HepG2 (cell line): ENCODE measurements around the gene CDKN2A. TPM values are rescaled to one million over a fixed set of nuclear protein-coding genes. Genes with fewer than 3 reads are reported as not detected.

Source experiments
- ATAC-seq: fragments of 200-7000 bp; cut with Tn5 transposase; 3 replicates; pipeline ENCODE4 v1.9.1; 2020; ENCODE audit warnings: mild to moderate bottlenecking, moderate library complexity
- BruUV-seq: library from RNA; stranded (reverse); fragments of 400-500 nt; replicated peaks from 2 replicates; lab custom pipeline; 2021; lab: Mats Ljungman, UMichigan
- CTCF ChIA-PET: fragments of 300-600 bp; formaldehyde crosslinking; extraction: SDS; loops from one replicate; lab custom pipeline; 2021; ENCODE audit warnings: low total read pairs, inconsistent platforms, low intra/inter-chr PET ratio; lab: Yijun Ruan, JAX
- POLR2A ChIA-PET: fragments of 350-600 bp; sonication (Branson Sonifier 250); formaldehyde crosslinking; loops from one replicate; lab custom pipeline; 2020; ENCODE audit warnings: antibody characterized with exemption, inconsistent platforms; lab: Yijun Ruan, JAX
- DNase-seq: peaks from one replicate; pipeline ENCODE4 v3.0.0-alpha.2; 2015; ENCODE audit warnings: low spot score
- FAIRE-seq: peaks from 3 replicates; lab custom pipeline; 2011; peaks lifted over from hg19 to GRCh38; lab: Jason Lieb, UNC
- H2AFZ ChIP-seq: one replicate; pipeline ENCODE4 v1.6.1; 2011; ENCODE audit warnings: low read length, inconsistent platforms
- H3K27ac ChIP-seq: fragments of 300-600 bp; 3 replicates; pipeline ENCODE4 v1.8.0; 2011; ENCODE audit warnings: mixed run types, mild to moderate bottlenecking, mixed read lengths, low read length, inconsistent platforms; ENCODE audit not compliant: insufficient read depth; ENCODE audit errors: extremely low read length
- H3K27me3 ChIP-seq, 2 experiments: fragments of 200-600 bp in 1 of 2; 2 replicates in 1 of 2; 3 replicates in 1 of 2; pipeline versions ENCODE4 v1.6.0 to v1.8.0; 2011; ENCODE audit warnings: low read length in 2 of 2, mild to moderate bottlenecking in 2 of 2, moderate library complexity in 2 of 2, inconsistent platforms in 1 of 2; ENCODE audit not compliant: insufficient read depth in 2 of 2, control insufficient read depth in 1 of 2
- H3K36me3 ChIP-seq, 2 experiments: fragments of 200-600 bp in 1 of 2; replicated peaks in 1 of 2; 2 replicates in 1 of 2; 3 replicates in 1 of 2; pipeline versions ENCODE4 v1.5.1 to v1.8.0; 2011; ENCODE audit warnings: low read length in 2 of 2, inconsistent platforms in 1 of 2; ENCODE audit not compliant: insufficient read depth in 2 of 2, control insufficient read depth in 1 of 2
- H3K4me1 ChIP-seq: 2 replicates; pipeline ENCODE4 v1.5.1; 2012; ENCODE audit warnings: low read length, inconsistent platforms; ENCODE audit not compliant: insufficient read depth
- H3K4me2 ChIP-seq: 2 replicates; pipeline ENCODE4 v1.6.0; 2011; ENCODE audit warnings: low read depth, low read length, inconsistent platforms
- H3K4me3 ChIP-seq, 3 experiments: fragments of 200-600 bp in 1 of 3; sonication (generic), shearing (Covaris generic) in 1 of 3; replicated peaks in 1 of 3; 2 replicates each; pipeline ENCODE4 v1.5.1; 2011 to 2016; ENCODE audit warnings: low read length in 3 of 3, inconsistent platforms in 2 of 3, low read depth in 2 of 3, mild to moderate bottlenecking in 2 of 3, control low read depth in 1 of 3, mixed read lengths in 1 of 3; ENCODE audit not compliant: insufficient read depth in 1 of 3
- H3K79me2 ChIP-seq: one replicate; pipeline ENCODE4 v1.6.1; 2011; ENCODE audit warnings: low read length, inconsistent platforms; ENCODE audit not compliant: insufficient read depth
- H3K9ac ChIP-seq: 2 replicates; pipeline ENCODE4 v1.6.0; 2011; ENCODE audit warnings: mild to moderate bottlenecking, low read depth, low read length, inconsistent platforms; ENCODE audit not compliant: insufficient read depth
- H3K9me3 ChIP-seq: 2 replicates; pipeline ENCODE4 v1.5.1; 2012; ENCODE audit warnings: mild to moderate bottlenecking, low read length
- H4K20me1 ChIP-seq: 2 replicates; pipeline ENCODE4 v1.6.0; 2011; ENCODE audit warnings: inconsistent platforms, mild to moderate bottlenecking, low read length, moderate library complexity; ENCODE audit not compliant: insufficient read depth
- KLF13 ChIP-seq: sonication (generic); formaldehyde crosslinking; IDR thresholded peaks from 2 replicates; pipeline ENCODE4 v1.4.0; 2020; ENCODE audit warnings: mild to moderate bottlenecking, missing genetic modification reagents
- MZF1 ChIP-seq: sonication (generic); formaldehyde crosslinking; IDR thresholded peaks from 2 replicates; pipeline ENCODE4 v1.8.1; 2023; ENCODE audit warnings: mild to moderate bottlenecking, missing genetic modification reagents, borderline replicate concordance
- TCF12 ChIP-seq, 2 experiments: fragments of 450-650 bp in 1 of 2; sonication (generic) in 1 of 2; formaldehyde crosslinking in 1 of 2; IDR thresholded peaks; 2 replicates each; pipeline versions ENCODE4 v1.6.1 to v1.8.0; 2017 to 2022; ENCODE audit warnings: antibody characterized with exemption in 1 of 2, mild to moderate bottlenecking in 1 of 2, missing genetic modification reagents in 1 of 2, moderate library complexity in 1 of 2
- ZEB1 ChIP-seq: IDR thresholded peaks from 2 replicates; pipeline ENCODE4 v1.6.1; 2012; ENCODE audit warnings: mild to moderate bottlenecking, low read depth, inconsistent platforms; ENCODE audit not compliant: insufficient replicate concordance
- ZFP62 ChIP-seq: sonication (generic); formaldehyde crosslinking; IDR thresholded peaks from 2 replicates; pipeline ENCODE4 v1.4.0; 2020; ENCODE audit warnings: missing genetic modification reagents
- ZNF20 ChIP-seq: sonication (generic); formaldehyde crosslinking; IDR thresholded peaks from 2 replicates; pipeline ENCODE4 v1.4.0; 2020; ENCODE audit warnings: mild to moderate bottlenecking, moderate library complexity, missing genetic modification reagents
- ZNF558 ChIP-seq: sonication (generic); formaldehyde crosslinking; IDR thresholded peaks from 2 replicates; pipeline ENCODE4 v1.9.0; 2022; ENCODE audit warnings: mild to moderate bottlenecking, missing genetic modification reagents, borderline replicate concordance
- ZNF577 ChIP-seq: sonication (generic); formaldehyde crosslinking; IDR thresholded peaks from 2 replicates; pipeline ENCODE4 v1.4.0; 2020; ENCODE audit warnings: mild to moderate bottlenecking, low read depth, missing genetic modification reagents, borderline replicate concordance
- ZNF605 ChIP-seq: sonication (generic); formaldehyde crosslinking; IDR thresholded peaks from 2 replicates; pipeline ENCODE4 v1.8.0; 2022; ENCODE audit warnings: mild to moderate bottlenecking, missing genetic modification reagents
- WGBS: methylation state at CpG from one replicate; pipeline ENCODE4 v1.1.6; 2017; ENCODE audit warnings: low lambda C conversion rate; 5-methylcytosine and 5-hydroxymethylcytosine counted together
- in situ Hi-C: cut with HindIII; loops from 2 replicates; pipeline ENCODE4 v1.10.0; 2017; ENCODE audit warnings: low pct_unique_long_range_greater_than_20kb; ENCODE audit not compliant: extremely low pct_ligation_motif_present
- intact Hi-C: fragments of 100-400 bp; cut with micrococcal nuclease; formaldehyde crosslinking; loops from one replicate; pipeline ENCODE4 v1.10.0; 2022; ENCODE audit not compliant: unreplicated experiment
- polyA plus RNA-seq, 8 experiments: library from polyadenylated mRNA; depleted of rRNA in 3 of 8; stranded (reverse) in 7 of 8; unstranded in 1 of 8; fragments of >200 nt; fragmentation: Illumina TruSeq in 4 of 8; extraction: Trizol in 4 of 8; gene quantifications; 2 replicates each; pipeline versions ENCODE4 v1.2.1 to v1.2.3, GENCODE V29; 2011 to 2016; ENCODE audit warnings: low read depth in 4 of 8, missing spikeins in 1 of 8, mixed read lengths in 1 of 8; ENCODE audit not compliant: insufficient read depth in 1 of 8
- total RNA-seq, 5 experiments: library from RNA; depleted of rRNA; stranded (reverse); fragments of >200 nt; fragmentation: Illumina TruSeq; extraction: Trizol; gene quantifications; 2 replicates each; pipeline ENCODE4 v1.2.3, GENCODE V29; 2016; ENCODE audit warnings: low read depth in 1 of 5
- TF ChIP-seq, protein P1 (sequence below): sonication (generic); formaldehyde crosslinking; IDR thresholded peaks from 2 replicates; pipeline ENCODE4 v1.8.1; 2023; ENCODE audit warnings: missing genetic modification reagents, inconsistent platforms, borderline replicate concordance
- TF ChIP-seq, protein P2 (sequence below): sonication (generic); formaldehyde crosslinking; IDR thresholded peaks from 2 replicates; pipeline ENCODE4 v1.5.0; 2020; ENCODE audit warnings: mild to moderate bottlenecking, missing genetic modification reagents
- TF ChIP-seq, protein P3 (sequence below): sonication (generic); formaldehyde crosslinking; IDR thresholded peaks from 2 replicates; pipeline ENCODE4 v1.5.0; 2020; ENCODE audit warnings: mild to moderate bottlenecking, missing genetic modification reagents

Gene CDKN2A
- total and polyA plus RNA-seq, 2 of the 13 experiments (the other 11 are each of a cell fraction or from before 2014, with no cell fraction given), result 4.2 to 4.8 TPM

DNA sequence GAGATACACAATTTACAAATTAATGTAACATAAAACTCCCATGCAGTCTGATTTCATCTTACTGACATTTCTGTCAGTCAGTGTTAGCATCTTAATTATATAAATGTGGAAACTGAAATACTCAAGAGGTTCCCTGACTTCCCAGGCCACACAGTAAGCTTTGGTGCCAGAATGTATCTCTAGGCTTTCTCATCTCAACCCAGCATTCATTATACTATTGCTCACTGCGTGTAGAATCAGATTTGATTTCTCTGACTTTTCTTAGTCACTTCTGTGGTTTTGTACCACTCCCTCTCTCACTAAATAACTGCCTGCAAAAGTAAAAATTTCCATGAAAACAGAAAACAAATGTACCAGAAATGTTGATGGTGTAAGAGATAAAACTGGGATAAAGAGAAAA lies 46.6 kb upstream of the CDKN2A start:
- in situ Hi-C loops (loop anchor here (10.0 kb wide), 1 partner anchor 194 kb away; no protein-coding TSS in a partner anchor), intact Hi-C loops (no loop called here)
- no peak overlapping the region for H3K9ac ChIP-seq
- no peak overlapping the region for H3K4me2 ChIP-seq
- ATAC-seq, result no peak
- ChIA-PET POLR2A (no interaction called here), CTCF (no interaction called here)
- H3K27me3 ChIP-seq, result no peaks in the 10 kb centered on the region
- no peaks in the 10 kb centered on the region for H3K36me3 ChIP-seq
- no peak overlapping the region for H2AFZ ChIP-seq
- TF ChIP-seq, protein P1, sequence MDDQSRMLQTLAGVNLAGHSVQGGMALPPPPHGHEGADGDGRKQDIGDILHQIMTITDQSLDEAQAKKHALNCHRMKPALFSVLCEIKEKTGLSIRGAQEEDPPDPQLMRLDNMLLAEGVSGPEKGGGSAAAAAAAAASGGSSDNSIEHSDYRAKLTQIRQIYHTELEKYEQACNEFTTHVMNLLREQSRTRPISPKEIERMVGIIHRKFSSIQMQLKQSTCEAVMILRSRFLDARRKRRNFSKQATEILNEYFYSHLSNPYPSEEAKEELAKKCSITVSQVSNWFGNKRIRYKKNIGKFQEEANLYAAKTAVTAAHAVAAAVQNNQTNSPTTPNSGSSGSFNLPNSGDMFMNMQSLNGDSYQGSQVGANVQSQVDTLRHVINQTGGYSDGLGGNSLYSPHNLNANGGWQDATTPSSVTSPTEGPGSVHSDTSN, result no peak
- TF ChIP-seq, protein P2, sequence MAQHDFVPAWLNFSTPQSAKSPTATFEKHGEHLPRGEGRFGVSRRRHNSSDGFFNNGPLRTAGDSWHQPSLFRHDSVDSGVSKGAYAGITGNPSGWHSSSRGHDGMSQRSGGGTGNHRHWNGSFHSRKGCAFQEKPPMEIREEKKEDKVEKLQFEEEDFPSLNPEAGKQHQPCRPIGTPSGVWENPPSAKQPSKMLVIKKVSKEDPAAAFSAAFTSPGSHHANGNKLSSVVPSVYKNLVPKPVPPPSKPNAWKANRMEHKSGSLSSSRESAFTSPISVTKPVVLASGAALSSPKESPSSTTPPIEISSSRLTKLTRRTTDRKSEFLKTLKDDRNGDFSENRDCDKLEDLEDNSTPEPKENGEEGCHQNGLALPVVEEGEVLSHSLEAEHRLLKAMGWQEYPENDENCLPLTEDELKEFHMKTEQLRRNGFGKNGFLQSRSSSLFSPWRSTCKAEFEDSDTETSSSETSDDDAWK, result no peak
- TF ChIP-seq MZF1 (CRISPR knock-in tag) (no peak), KLF13 (CRISPR knock-in tag) (no peak), TCF12 (IDR thresholded peaks at IDR 0.05) (no peak), TCF12 (CRISPR knock-in tag; IDR thresholded peaks at IDR 0.05) (no peak), ZEB1 (no peak), ZFP62 (no peak), ZNF605 (CRISPR knock-in tag) (no peak), ZNF577 (CRISPR knock-in tag) (no peak), ZNF20 (CRISPR knock-in tag) (no peak), ZNF558 (CRISPR knock-in tag) (no peak)
- TF ChIP-seq, protein P3, sequence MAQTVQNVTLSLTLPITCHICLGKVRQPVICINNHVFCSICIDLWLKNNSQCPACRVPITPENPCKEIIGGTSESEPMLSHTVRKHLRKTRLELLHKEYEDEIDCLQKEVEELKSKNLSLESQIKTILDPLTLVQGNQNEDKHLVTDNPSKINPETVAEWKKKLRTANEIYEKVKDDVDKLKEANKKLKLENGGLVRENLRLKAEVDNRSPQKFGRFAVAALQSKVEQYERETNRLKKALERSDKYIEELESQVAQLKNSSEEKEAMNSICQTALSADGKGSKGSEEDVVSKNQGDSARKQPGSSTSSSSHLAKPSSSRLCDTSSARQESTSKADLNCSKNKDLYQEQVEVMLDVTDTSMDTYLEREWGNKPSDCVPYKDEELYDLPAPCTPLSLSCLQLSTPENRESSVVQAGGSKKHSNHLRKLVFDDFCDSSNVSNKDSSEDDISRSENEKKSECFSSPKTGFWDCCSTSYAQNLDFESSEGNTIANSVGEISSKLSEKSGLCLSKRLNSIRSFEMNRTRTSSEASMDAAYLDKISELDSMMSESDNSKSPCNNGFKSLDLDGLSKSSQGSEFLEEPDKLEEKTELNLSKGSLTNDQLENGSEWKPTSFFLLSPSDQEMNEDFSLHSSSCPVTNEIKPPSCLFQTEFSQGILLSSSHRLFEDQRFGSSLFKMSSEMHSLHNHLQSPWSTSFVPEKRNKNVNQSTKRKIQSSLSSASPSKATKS (CRISPR knock-in tag), result no peak
- FAIRE-seq, result no peak
- no peaks in the 10 kb centered on the region for H4K20me1 ChIP-seq
- no peaks in the 10 kb centered on the region for H3K79me2 ChIP-seq
- peaks cover 6% of the 10 kb centered on the region; the same call in 1 of the 2 replicates for H3K4me1 ChIP-seq
- BruUV-seq, result no TSS peak
- no peak overlapping the region for H3K4me3 ChIP-seq
- H3K27ac ChIP-seq, result no peak overlapping the region
- WGBS, result 0% methylated on average over 1 of the region's 1 CpG
- H3K9me3 ChIP-seq, result no peaks in the 10 kb centered on the region
- DNase-seq, result no peak
